GM12878 (cell line): ENCODE measurements around the gene SLC22A4. TPM values are rescaled to one million over a fixed set of nuclear protein-coding genes. Genes with fewer than 3 reads are reported as not detected.

Experiments used
- ATAC-seq: fragments of 200-7000 bp; cut with Tn5 transposase; 3 replicates; pipeline ENCODE4 v1.9.1; 2020; ENCODE audit warnings: mild to moderate bottlenecking, moderate library complexity
- BruUV-seq: library from RNA; stranded (reverse); fragments of 400-500 nt; replicated peaks from 2 replicates; lab custom pipeline; 2021; lab: Mats Ljungman, UMichigan
- CTCF ChIA-PET: fragments of 300-600 bp; sonication (Branson Sonifier 250); formaldehyde crosslinking; extraction: SDS; loops from one replicate; lab custom pipeline; 2021; ENCODE audit warnings: inconsistent platforms; lab: Yijun Ruan, JAX
- POLR2A ChIA-PET: fragments of 350-600 bp; formaldehyde crosslinking; extraction: SDS; loops from one replicate; lab custom pipeline; 2021; ENCODE audit warnings: inconsistent platforms; lab: Charles Lee
- RAD21 ChIA-PET: fragments of 300-600 bp; sonication (Branson Sonifier 250); formaldehyde crosslinking; loops from one replicate; lab custom pipeline; 2023; ENCODE audit warnings: antibody characterized with exemption; ENCODE audit not compliant: unreplicated experiment; lab: Charles Lee
- SMC1A ChIA-PET: fragments of 300-600 bp; sonication (Branson Sonifier 250); formaldehyde crosslinking; loops from one replicate; lab custom pipeline; 2023; ENCODE audit not compliant: unreplicated experiment, uncharacterized antibody; lab: Charles Lee
- DNase-seq: peaks from one replicate; pipeline ENCODE4 v3.0.0-alpha.2; 2011; ENCODE audit warnings: low read depth, low spot score
- FAIRE-seq: peaks from 3 replicates; lab custom pipeline; 2011; peaks lifted over from hg19 to GRCh38; lab: Jason Lieb, UNC
- H2AFZ ChIP-seq: 2 replicates; pipeline ENCODE4 v1.6.0; 2011; ENCODE audit warnings: low read depth, low read length, control low read depth; ENCODE audit not compliant: control insufficient read depth
- H3K27ac ChIP-seq: 2 replicates; pipeline ENCODE4 v1.5.1; 2011; ENCODE audit warnings: control low read depth; ENCODE audit not compliant: control insufficient read depth, insufficient read depth
- H3K27me3 ChIP-seq, 2 experiments: replicated peaks in 1 of 2; 2 replicates each; pipeline versions ENCODE4 v1.6.0 to v1.6.1; 2011; ENCODE audit warnings: low read length in 1 of 2; ENCODE audit not compliant: control insufficient read depth in 2 of 2, insufficient read depth in 2 of 2
- H3K36me3 ChIP-seq, 2 experiments: 2 replicates each; pipeline ENCODE4 v1.5.1; 2011; ENCODE audit warnings: low read length in 1 of 2; ENCODE audit not compliant: control insufficient read depth in 2 of 2, insufficient read depth in 2 of 2
- H3K4me1 ChIP-seq: 2 replicates; pipeline ENCODE4 v1.6.1; 2011; ENCODE audit warnings: mild to moderate bottlenecking, low read length, moderate library complexity, mixed read lengths; ENCODE audit not compliant: control insufficient read depth, insufficient read depth
- H3K4me2 ChIP-seq: 2 replicates; pipeline ENCODE4 v1.6.0; 2011; ENCODE audit warnings: control low read depth; ENCODE audit not compliant: control insufficient read depth, insufficient read depth
- H3K4me3 ChIP-seq: fragments of 200-600 bp; sonication (generic); 2 replicates; pipeline ENCODE4 v1.5.1; 2016
- H3K79me2 ChIP-seq: 2 replicates; pipeline ENCODE4 v1.6.0; 2011; ENCODE audit warnings: low read length; ENCODE audit not compliant: control insufficient read depth, insufficient read depth
- H3K9ac ChIP-seq: 2 replicates; pipeline ENCODE4 v1.8.0; 2011; ENCODE audit warnings: low read length, control low read depth, mixed read lengths; ENCODE audit not compliant: control insufficient read depth, insufficient read depth
- H3K9me3 ChIP-seq: replicated peaks from 3 replicates; pipeline ENCODE4 v1.5.1; 2011; ENCODE audit warnings: mild to moderate bottlenecking, low read length; ENCODE audit not compliant: control insufficient read depth, insufficient read depth
- H4K20me1 ChIP-seq: 2 replicates; pipeline ENCODE4 v1.6.0; 2011; ENCODE audit not compliant: control insufficient read depth, insufficient read depth
- CTCF ChIP-seq, 3 experiments: IDR thresholded peaks in 2 of 3; conservative IDR thresholded peaks in 1 of 3; 2 replicates each; pipeline ENCODE4 v1.5.1; 2011; ENCODE audit warnings: low read depth in 3 of 3, low read length in 3 of 3, mild to moderate bottlenecking in 3 of 3, control low read depth in 2 of 3, moderate library complexity in 2 of 3, inconsistent platforms in 1 of 3, mixed read lengths in 1 of 3; ENCODE audit not compliant: control insufficient read depth in 2 of 3, insufficient read depth in 1 of 3; ENCODE audit errors: extremely low read depth in 1 of 3
- MXI1 ChIP-seq: fragments of 150-350 bp; IDR thresholded peaks from 2 replicates; pipeline ENCODE4 v1.6.1; 2011; ENCODE audit warnings: low read depth, mild to moderate bottlenecking, inconsistent platforms, low read length, improper control_type of control experiment
- PRDM15 ChIP-seq: fragments of 450-650 bp; formaldehyde crosslinking; IDR thresholded peaks from 2 replicates; pipeline ENCODE4 v1.4.0; 2020; ENCODE audit warnings: mild to moderate bottlenecking, moderate library complexity
- RAD21 ChIP-seq: IDR thresholded peaks from 2 replicates; pipeline ENCODE4 v1.6.1; 2011; ENCODE audit warnings: mild to moderate bottlenecking, low read depth, low read length, moderate library complexity; ENCODE audit not compliant: insufficient read depth
- SMC3 ChIP-seq: IDR thresholded peaks from 2 replicates; pipeline ENCODE4 v1.6.1; 2011; ENCODE audit warnings: low read length, improper control_type of control experiment, borderline replicate concordance
- WGBS: methylation state at CpG from one replicate; pipeline ENCODE4 v1.1.6; 2016; ENCODE audit warnings: low lambda C conversion rate; ENCODE audit not compliant: insufficient replicate concordance, insufficient coverage; ENCODE audit errors: missing lambda C conversion rate; 5-methylcytosine and 5-hydroxymethylcytosine counted together
- in situ Hi-C: fragments of 300-500 bp; cut with MboI; formaldehyde crosslinking; loops from 9 replicates; pipeline ENCODE4 v1.14.3; 2018; ENCODE audit warnings: mixed read lengths
- intact Hi-C: fragments of 100-400 bp; cut with micrococcal nuclease; formaldehyde crosslinking; loops from one replicate; pipeline ENCODE4 v1.14.2; 2022; ENCODE audit not compliant: unreplicated experiment
- polyA plus RNA-seq, 11 experiments: library from polyadenylated mRNA; depleted of rRNA in 4 of 11; unstranded in 6 of 11; stranded (reverse) in 5 of 11; fragments of >200 nt; fragmentation: Nextera tagmentation in 4 of 11; fragmentation: Illumina TruSeq in 1 of 11; extraction: Ambion mirVana in 4 of 11; extraction: Trizol in 1 of 11; gene quantifications; 1 replicate in 1 of 11; 2 replicates in 10 of 11; pipeline versions ENCODE4 v1.2.1 to v1.2.3, GENCODE V29; 2011 to 2016; ENCODE audit warnings: inconsistent platforms in 2 of 11, missing spikeins in 2 of 11, low read depth in 1 of 11
- total RNA-seq, 4 experiments: library from RNA; depleted of rRNA in 3 of 4; stranded (reverse); fragments of >200 nt in 3 of 4; fragmentation: Illumina TruSeq in 1 of 4; extraction: Trizol in 1 of 4; gene quantifications; 2 replicates each; pipeline versions ENCODE4 v1.2.1 to v1.2.3, GENCODE V29; 2013 to 2021

SLC22A4 gene
- total and polyA plus RNA-seq, 10 of the 15 experiments (the other 5 are each of a cell fraction or from before 2014, with no cell fraction given) = 0.04 to 0.61 (median 0.10) TPM; not detected in 2

- Histone ChIP-seq H3K9me3 (no peaks in the 10 kb centered on the region), H3K79me2 (no peaks in the 10 kb centered on the region), H2AFZ (no peak overlapping the region), H3K4me3 (no peak overlapping the region), H3K27ac (no peak overlapping the region), H3K4me2 (no peak overlapping the region), H3K36me3 (no peaks in the 10 kb centered on the region), H3K4me1 (peaks cover 30% of the 10 kb centered on the region), H3K27me3 (no peaks in the 10 kb centered on the region), H3K9ac (no peak overlapping the region), H4K20me1 (no peaks in the 10 kb centered on the region)
- FAIRE-seq (no peak), DNase-seq (no peak), ATAC-seq (no peak)
- ChIA-PET CTCF (interaction anchor here (0.6 to 4.5 kb wide), 26 partner anchors 9 to 1319 kb away, joined by 3 to 23 read pairs (median 4); partner anchors contain the start of genes SLC22A4 and SLC22A5), RAD21 (interaction anchor here (0.6 to 1.9 kb wide), 6 partner anchors 11 to 228 kb away, joined by 3 to 7 read pairs (median 4); partner anchors contain the start of gene SLC22A5), SMC1A (interaction anchor here (0.6 to 3.7 kb wide), 8 partner anchors 21 to 227 kb away, joined by 3 to 14 read pairs (median 3); no protein-coding TSS in a partner anchor), POLR2A (interaction anchor here (0.8 kb wide), 1 partner anchor 11 kb away, joined by 3 read pairs; no protein-coding TSS in a partner anchor)
- no TSS peak for BruUV-seq
- 54% methylated on average over 37 of the region's 37 CpGs for WGBS
- intact Hi-C loops = loop anchor here (5.0 kb wide), 2 partner anchors 100 to 230 kb away; no protein-coding TSS in a partner anchor
- TF ChIP-seq PRDM15 (CRISPR knock-in tag) = no peak
- peak; percentile 49; the same call in 1 of the 2 replicates for TF ChIP-seq SMC3
- no peak for TF ChIP-seq MXI1
- peak; percentile 67 for TF ChIP-seq RAD21
- peak; percentile 66 to 81 (median 77) for TF ChIP-seq CTCF (IDR thresholded peaks at IDR 0.05 in 2 of 3, conservative IDR thresholded peaks at IDR 0.05 in 1 of 3; ENCODE audit: control insufficient read depth in 2 of 3, extremely low read depth in 1 of 3, insufficient read depth in 1 of 3, low read depth in 3 of 3, low read length in 3 of 3)
- in situ Hi-C loops = no loop called here
Measured at GRCh38 chr5:132272311-132273210, 21.6 kb upstream of the SLC22A4 start.
